Measurements from ENCODE around the gene DPYSL5. TPM values are rescaled to one million over a fixed set of nuclear protein-coding genes. Genes with fewer than 3 reads are reported as not detected.

DPYSL5 gene
- total and polyA plus RNA-seq, 10 of the 15 experiments (the other 5 are each of a cell fraction or from before 2014, with no cell fraction given): not detected

DNA sequence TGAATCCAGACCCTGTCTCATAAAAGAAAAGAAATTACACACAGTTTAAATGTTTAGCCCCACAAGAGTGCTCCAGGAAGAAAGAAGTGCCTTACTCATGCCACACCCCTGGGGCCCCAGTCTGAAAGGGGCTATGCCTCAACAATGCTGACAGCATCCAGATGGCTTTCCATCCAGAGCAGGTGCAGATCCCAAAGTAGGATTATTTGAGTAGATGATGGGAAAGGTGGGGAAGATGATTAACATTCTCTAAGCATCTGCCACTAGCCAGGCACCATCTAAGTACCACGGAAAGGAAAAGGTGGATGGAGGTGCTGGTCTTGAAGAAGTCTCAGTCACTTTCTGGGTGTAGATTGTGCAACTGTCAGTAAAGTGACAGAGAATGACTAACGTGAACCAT, 16.3 kb downstream of the DPYSL5 start:
- CTCF ChIA-PET: no interaction called here
- POLR2A ChIA-PET: no interaction called here
- no TSS peak for BruUV-seq (replicated peaks)
- 8% methylated on average over 2 of the region's 2 CpGs for WGBS (ENCODE audit: insufficient coverage, insufficient replicate concordance, low lambda C conversion rate, missing lambda C conversion rate)
- intact Hi-C loops (cut with micrococcal nuclease; ENCODE audit: unreplicated experiment): no loop called here
- Histone ChIP-seq H3K4me3 (no peak overlapping the region), H3K4me1 (ENCODE audit: control insufficient read depth, insufficient read depth, low read length) (no peaks in the 10 kb centered on the region), H3K27me3 (replicated peaks in 1 of 2; ENCODE audit: control insufficient read depth in 2 of 2, insufficient read depth in 2 of 2, low read length in 1 of 2) (peaks cover 0 to 1% of the 10 kb centered on the region in 2 experiments; a peak in 2 of 4 replicates), H4K20me1 (ENCODE audit: control insufficient read depth, insufficient read depth) (no peaks in the 10 kb centered on the region), H2AFZ (ENCODE audit: control insufficient read depth, low read depth, low read length) (no peak overlapping the region), H3K27ac (ENCODE audit: control insufficient read depth, insufficient read depth) (no peak overlapping the region), H3K4me2 (ENCODE audit: control insufficient read depth, insufficient read depth) (no peak overlapping the region), H3K36me3 (ENCODE audit: control insufficient read depth in 2 of 2, insufficient read depth in 2 of 2, low read length in 1 of 2) (no peaks in the 10 kb centered on the region), H3K79me2 (ENCODE audit: control insufficient read depth, insufficient read depth, low read length) (no peaks in the 10 kb centered on the region), H3K9me3 (replicated peaks; ENCODE audit: control insufficient read depth, insufficient read depth, low read length) (no peaks in the 10 kb centered on the region), H3K9ac (ENCODE audit: control insufficient read depth, insufficient read depth, low read length) (no peak overlapping the region)
- ATAC-seq: no peak
- no peak for FAIRE-seq
- no peak for DNase-seq (ENCODE audit: low read depth, low spot score)
- TF ChIP-seq, protein P1, sequence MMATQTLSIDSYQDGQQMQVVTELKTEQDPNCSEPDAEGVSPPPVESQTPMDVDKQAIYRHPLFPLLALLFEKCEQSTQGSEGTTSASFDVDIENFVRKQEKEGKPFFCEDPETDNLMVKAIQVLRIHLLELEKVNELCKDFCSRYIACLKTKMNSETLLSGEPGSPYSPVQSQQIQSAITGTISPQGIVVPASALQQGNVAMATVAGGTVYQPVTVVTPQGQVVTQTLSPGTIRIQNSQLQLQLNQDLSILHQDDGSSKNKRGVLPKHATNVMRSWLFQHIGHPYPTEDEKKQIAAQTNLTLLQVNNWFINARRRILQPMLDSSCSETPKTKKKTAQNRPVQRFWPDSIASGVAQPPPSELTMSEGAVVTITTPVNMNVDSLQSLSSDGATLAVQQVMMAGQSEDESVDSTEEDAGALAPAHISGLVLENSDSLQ (IDR thresholded peaks at IDR 0.05): no peak
- TF ChIP-seq SUPT20H (IDR thresholded peaks at IDR 0.05; ENCODE audit: borderline replicate concordance, control insufficient read depth, low read depth, low read length) (no peak), MLLT1 (IDR thresholded peaks at IDR 0.05) (no peak), RBBP5 (conservative IDR thresholded peaks at IDR 0.05) (no peak)
- TF ChIP-seq, protein P2, sequence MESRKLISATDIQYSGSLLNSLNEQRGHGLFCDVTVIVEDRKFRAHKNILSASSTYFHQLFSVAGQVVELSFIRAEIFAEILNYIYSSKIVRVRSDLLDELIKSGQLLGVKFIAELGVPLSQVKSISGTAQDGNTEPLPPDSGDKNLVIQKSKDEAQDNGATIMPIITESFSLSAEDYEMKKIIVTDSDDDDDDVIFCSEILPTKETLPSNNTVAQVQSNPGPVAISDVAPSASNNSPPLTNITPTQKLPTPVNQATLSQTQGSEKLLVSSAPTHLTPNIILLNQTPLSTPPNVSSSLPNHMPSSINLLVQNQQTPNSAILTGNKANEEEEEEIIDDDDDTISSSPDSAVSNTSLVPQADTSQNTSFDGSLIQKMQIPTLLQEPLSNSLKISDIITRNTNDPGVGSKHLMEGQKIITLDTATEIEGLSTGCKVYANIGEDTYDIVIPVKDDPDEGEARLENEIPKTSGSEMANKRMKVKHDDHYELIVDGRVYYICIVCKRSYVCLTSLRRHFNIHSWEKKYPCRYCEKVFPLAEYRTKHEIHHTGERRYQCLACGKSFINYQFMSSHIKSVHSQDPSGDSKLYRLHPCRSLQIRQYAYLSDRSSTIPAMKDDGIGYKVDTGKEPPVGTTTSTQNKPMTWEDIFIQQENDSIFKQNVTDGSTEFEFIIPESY (IDR thresholded peaks at IDR 0.05): no peak
- in situ Hi-C loops (cut with MboI): no loop called here
- SMC1A ChIA-PET (ENCODE audit: uncharacterized antibody, unreplicated experiment): no interaction called here
- RAD21 ChIA-PET (ENCODE audit: unreplicated experiment): no interaction called here

Data from GM12878 (cell line).